ENCODE results near the gene UGT1A4. TPM values are rescaled to one million over a fixed set of nuclear protein-coding genes. Genes with fewer than 3 reads are reported as not detected.
"Not testable (repeated sequence)": the region's sequence is repeated elsewhere in the genome, so short reads cannot be mapped to it uniquely, and the experiment has no call there.

The UGT1A4 gene
- total and polyA plus RNA-seq, 11 donors: not detected

GRCh38 chr2:233728723-233729301 lies 10.3 kb downstream of the UGT1A4 start, which contains the start of gene UGT1A3:
Gene UGT1A3 (plus strand): TSS chr2:233729042. CDS start chr2:233729127, 85 bp downstream.
- WGBS, 4 donors: 78 to 87% (median 81%) methylated on average over 7 to 8 of the region's 8 CpGs
- intact Hi-C loops (cut with DNase I): no loop called here
- Histone ChIP-seq H3K9me3 (no peaks in the 10 kb centered on the region), H3K27ac (no peak within 1 kb of the TSS), H3K36me3 (no peaks in the 10 kb centered on the region), H3K4me3 (no peak within 1 kb of the TSS), H3K4me1 (no peaks in the 10 kb centered on the region), H3K27me3 (peaks cover 0 to 3% (median 0%) of the 10 kb centered on the region in 9 donors)
- TF ChIP-seq POLR2A (IDR thresholded peaks at IDR 0.05) (no peak), CTCF (IDR thresholded peaks at IDR 0.05) (no peak)
- DNase-seq (no peak), ATAC-seq (no peak)

- H3K27me3 ChIP-seq: peaks cover 0 to 14% (median 0%) of the 10 kb centered on the region in 9 donors
- WGBS, 4 donors: 81 to 87% (median 83%) methylated on average over 10 to 14 of the region's 14 CpGs
- not testable (repeated sequence) for H3K36me3 ChIP-seq
Measured at GRCh38 chr2:233736868-233737653, 18.5 kb downstream of the UGT1A4 start.

GRCh38 chr2:233740870-233741269 lies 22.3 kb downstream of the UGT1A4 start:
- H3K9me3 ChIP-seq: no peaks in the 10 kb centered on the region
- no peaks in the 10 kb centered on the region for H3K36me3 ChIP-seq
- ATAC-seq (no peak), DNase-seq (no peak)
- no peak overlapping the region for H3K4me3 ChIP-seq
- no peak overlapping the region for H3K27ac ChIP-seq
- WGBS, 4 donors: 61 to 77% (median 68%) methylated on average over 2 of the region's 2 CpGs
- TF ChIP-seq POLR2A (IDR thresholded peaks at IDR 0.05) (no peak), CTCF (IDR thresholded peaks at IDR 0.05) (no peak)
- H3K4me1 ChIP-seq: no peaks in the 10 kb centered on the region
- intact Hi-C loops (cut with DNase I): no loop called here
- H3K27me3 ChIP-seq: peaks cover 0 to 14% (median 0%) of the 10 kb centered on the region in 9 donors

More at GRCh38 chr2:233736868-233737653, 18.5 kb downstream of the UGT1A4 start:
- H3K27ac ChIP-seq; ATAC-seq; H3K4me1 ChIP-seq; DNase-seq; H3K9me3 ChIP-seq; H3K4me3 ChIP-seq; intact Hi-C loops (cut with DNase I): not testable (repeated sequence)

GRCh38 chr2:233743464-233744259 lies 25.1 kb downstream of the UGT1A4 start:
- intact Hi-C loops (cut with DNase I): no loop called here
- Histone ChIP-seq H3K4me3 (no peak overlapping the region), H3K9me3 (no peaks in the 10 kb centered on the region), H3K27me3 (peaks cover 0 to 6% (median 0%) of the 10 kb centered on the region in 9 donors), H3K36me3 (no peaks in the 10 kb centered on the region), H3K4me1 (no peaks in the 10 kb centered on the region), H3K27ac (no peak overlapping the region)
- 89 to 91% (median 91%) methylated on average over 37 to 46 of the region's 46 CpGs for WGBS, 4 donors
- DNase-seq: no peak
- ATAC-seq: no peak
- no peak for TF ChIP-seq CTCF (IDR thresholded peaks at IDR 0.05)
- TF ChIP-seq POLR2A (IDR thresholded peaks at IDR 0.05): no peak
